ENCODE data around the gene ARSA. TPM values are rescaled to one million over a fixed set of nuclear protein-coding genes. Genes with fewer than 3 reads are reported as not detected.

Gene ARSA
- polyA plus RNA-seq, 3 donors: 11.9 to 85.2 (median 12.1) TPM

DNA sequence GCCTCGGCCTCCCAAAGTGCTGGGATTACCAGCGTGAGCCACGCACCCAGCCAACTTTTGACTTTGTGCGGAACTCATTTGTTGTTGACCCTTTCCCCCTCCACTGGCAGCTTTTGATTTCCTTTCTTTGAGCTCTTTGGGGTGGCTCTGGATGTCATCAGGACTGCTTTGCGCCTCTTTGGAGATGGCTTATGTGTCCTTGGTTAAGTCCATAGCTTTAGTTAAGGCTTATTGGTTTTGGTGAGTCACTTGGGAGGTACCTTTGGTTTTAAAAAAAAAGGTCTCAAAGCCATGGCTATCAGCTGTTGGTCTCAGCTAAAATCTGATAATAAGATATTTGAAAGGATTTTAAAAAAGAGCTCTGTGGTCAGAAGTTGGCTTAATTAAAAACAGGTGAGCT lies 5.1 kb upstream of the ARSA start:
- TF ChIP-seq, protein P1, sequence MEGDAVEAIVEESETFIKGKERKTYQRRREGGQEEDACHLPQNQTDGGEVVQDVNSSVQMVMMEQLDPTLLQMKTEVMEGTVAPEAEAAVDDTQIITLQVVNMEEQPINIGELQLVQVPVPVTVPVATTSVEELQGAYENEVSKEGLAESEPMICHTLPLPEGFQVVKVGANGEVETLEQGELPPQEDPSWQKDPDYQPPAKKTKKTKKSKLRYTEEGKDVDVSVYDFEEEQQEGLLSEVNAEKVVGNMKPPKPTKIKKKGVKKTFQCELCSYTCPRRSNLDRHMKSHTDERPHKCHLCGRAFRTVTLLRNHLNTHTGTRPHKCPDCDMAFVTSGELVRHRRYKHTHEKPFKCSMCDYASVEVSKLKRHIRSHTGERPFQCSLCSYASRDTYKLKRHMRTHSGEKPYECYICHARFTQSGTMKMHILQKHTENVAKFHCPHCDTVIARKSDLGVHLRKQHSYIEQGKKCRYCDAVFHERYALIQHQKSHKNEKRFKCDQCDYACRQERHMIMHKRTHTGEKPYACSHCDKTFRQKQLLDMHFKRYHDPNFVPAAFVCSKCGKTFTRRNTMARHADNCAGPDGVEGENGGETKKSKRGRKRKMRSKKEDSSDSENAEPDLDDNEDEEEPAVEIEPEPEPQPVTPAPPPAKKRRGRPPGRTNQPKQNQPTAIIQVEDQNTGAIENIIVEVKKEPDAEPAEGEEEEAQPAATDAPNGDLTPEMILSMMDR (IDR thresholded peaks at IDR 0.05): no peak
- Mint-ChIP-seq H3K9me3 (peaks cover 0 to 5% (median 3%) of the 10 kb centered on the region in 7 donors), H3K4me1 (peaks cover 11% of the 10 kb centered on the region), H3K27ac (no peak overlapping the region), H3K36me3 (peaks cover 0 to 3% of the 10 kb centered on the region in 2 donors), H3K27me3 (ENCODE audit: low read depth in 3 of 3) (peaks cover 0 to 4% (median 4%) of the 10 kb centered on the region in 3 donors), H3K4me3 (no peak overlapping the region)
- DNase-seq: no peak
- H3K9ac ChIP-seq (ENCODE audit: insufficient read depth, low read length, poor library complexity, severe bottlenecking): no peak overlapping the region
- no peaks in the 10 kb centered on the region for H3K9me3 ChIP-seq (replicated peaks in 1 of 2; ENCODE audit: control insufficient read depth in 1 of 2, insufficient read depth in 1 of 2, low read length in 2 of 2)
- peaks cover 8% of the 10 kb centered on the region in 2 donors for H3K4me1 ChIP-seq (ENCODE audit: control insufficient read depth in 1 of 2, insufficient read depth in 2 of 2, low read length in 2 of 2)
- H3K27ac ChIP-seq (ENCODE audit: low read depth in 1 of 2, low read length in 2 of 2): no peak overlapping the region
- no peaks in the 10 kb centered on the region for H3K79me2 ChIP-seq (ENCODE audit: insufficient read depth, low read length)
- H2AFZ ChIP-seq (ENCODE audit: insufficient read depth, low read depth, low read length, poor library complexity, severe bottlenecking): no peak overlapping the region
- H3K4me2 ChIP-seq (replicated peaks; ENCODE audit: extremely low read depth, low read length, poor library complexity, severe bottlenecking): no peak overlapping the region
- no peaks in the 10 kb centered on the region for H3K27me3 ChIP-seq (ENCODE audit: control insufficient read depth in 2 of 2, insufficient read depth in 2 of 2, low read length in 2 of 2)
- no peak overlapping the region for H3K4me3 ChIP-seq (replicated peaks in 1 of 3; ENCODE audit: low read depth in 2 of 3, low read length in 3 of 3)
- 100% methylated on average over 2 of the region's 5 CpGs for WGBS (ENCODE audit: insufficient coverage)
- intact Hi-C loops (cut with micrococcal nuclease): no loop called here
- no peaks in the 10 kb centered on the region for H4K20me1 ChIP-seq (ENCODE audit: insufficient read depth, low read length)
- H3K36me3 ChIP-seq (replicated peaks in 1 of 2; ENCODE audit: control insufficient read depth in 1 of 2, insufficient read depth in 2 of 2, low read length in 2 of 2): no peaks in the 10 kb centered on the region

DNA sequence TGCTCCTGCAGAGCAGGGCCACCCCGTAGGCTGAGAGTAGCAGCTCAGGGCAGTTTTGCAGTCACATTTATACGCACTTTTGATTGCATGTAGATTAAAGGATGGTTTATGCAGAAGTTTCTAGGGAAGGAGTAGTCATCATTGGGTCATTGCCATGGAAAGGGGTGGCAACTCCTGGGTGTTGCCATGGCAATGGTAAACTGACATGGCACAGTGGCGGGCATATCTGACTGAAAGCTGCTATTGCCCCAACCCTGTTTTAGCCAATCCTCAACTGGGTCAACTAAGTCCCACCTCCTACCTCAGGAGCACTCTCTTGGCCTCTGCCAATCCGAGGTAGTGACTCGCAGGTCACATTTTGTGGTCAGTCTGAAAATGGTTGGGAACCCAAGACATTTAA lies 2.4 kb upstream of the ARSA start:
- Histone ChIP-seq H3K4me2 (replicated peaks; ENCODE audit: extremely low read depth, low read length, poor library complexity, severe bottlenecking) (no peak overlapping the region), H3K27me3 (ENCODE audit: control insufficient read depth in 2 of 2, insufficient read depth in 2 of 2, low read length in 2 of 2) (no peaks in the 10 kb centered on the region), H4K20me1 (ENCODE audit: insufficient read depth, low read length) (peaks cover 8% of the 10 kb centered on the region), H2AFZ (ENCODE audit: insufficient read depth, low read depth, low read length, poor library complexity, severe bottlenecking) (no peak overlapping the region), H3K4me3 (replicated peaks in 1 of 3; ENCODE audit: low read depth in 2 of 3, low read length in 3 of 3) (no peak overlapping the region), H3K9me3 (replicated peaks in 1 of 2; ENCODE audit: control insufficient read depth in 1 of 2, insufficient read depth in 1 of 2, low read length in 2 of 2) (no peaks in the 10 kb centered on the region), H3K36me3 (replicated peaks in 1 of 2; ENCODE audit: control insufficient read depth in 1 of 2, insufficient read depth in 2 of 2, low read length in 2 of 2) (peaks cover 2 to 7% of the 10 kb centered on the region in 2 donors), H3K9ac (ENCODE audit: insufficient read depth, low read length, poor library complexity, severe bottlenecking) (no peak overlapping the region), H3K4me1 (ENCODE audit: control insufficient read depth in 1 of 2, insufficient read depth in 2 of 2, low read length in 2 of 2) (peaks cover 19 to 24% of the 10 kb centered on the region in 2 donors), H3K27ac (ENCODE audit: low read depth in 1 of 2, low read length in 2 of 2) (no peak overlapping the region), H3K79me2 (ENCODE audit: insufficient read depth, low read length) (peaks cover 10% of the 10 kb centered on the region)
- TF ChIP-seq, protein P1 (IDR thresholded peaks at IDR 0.05): no peak
- WGBS (ENCODE audit: insufficient coverage): 94% methylated on average over 2 of the region's 5 CpGs
- peaks cover 0 to 4% (median 3%) of the 10 kb centered on the region in 3 donors for H3K27me3 Mint-ChIP-seq (ENCODE audit: low read depth in 3 of 3)
- H3K27ac Mint-ChIP-seq: no peak overlapping the region
- H3K9me3 Mint-ChIP-seq: no peaks in the 10 kb centered on the region
- peaks cover 7 to 13% of the 10 kb centered on the region in 2 donors for H3K36me3 Mint-ChIP-seq
- peak in 2 of 3 donors; percentile 21 to 38 for DNase-seq
- no peak overlapping the region for H3K4me3 Mint-ChIP-seq
- H3K4me1 Mint-ChIP-seq: peaks cover 19% of the 10 kb centered on the region
- intact Hi-C loops (cut with micrococcal nuclease): no loop called here

Measured in CD14-positive monocyte (primary cell).